ENCODE data around the gene GSAP.

The GSAP gene

GRCh38 chr7:77327067-77327931 lies 88.8 kb downstream of the GSAP start:
- peak; percentile 79 for DNase-seq

GRCh38 chr7:77326131-77326530 lies 90.0 kb downstream of the GSAP start:
- no peak for DNase-seq

- DNase-seq, result peak; percentile 13
Measured at GRCh38 chr7:77321300-77321699, 94.8 kb downstream of the GSAP start.

GRCh38 chr7:77320714-77321113 lies 95.4 kb downstream of the GSAP start:
- DNase-seq, result no peak

GRCh38 chr7:77320137-77320536 lies 96.0 kb downstream of the GSAP start:
- DNase-seq, result peak; percentile 14

GRCh38 chr7:77318019-77318418 lies 98.1 kb downstream of the GSAP start:
- no peak for DNase-seq

- DNase-seq, result no peak
Measured at GRCh38 chr7:77316219-77316978, 99.8 kb downstream of the GSAP start.

- DNase-seq, result no peak
Measured at GRCh38 chr7:77315182-77315591, 101.0 kb downstream of the GSAP start.

- no peak for DNase-seq
Measured at GRCh38 chr7:77313876-77314480, 102.2 kb downstream of the GSAP start.

- DNase-seq, result no peak
Measured at GRCh38 chr7:77313085-77313484, 103.1 kb downstream of the GSAP start.

- DNase-seq, result no peak
Measured at GRCh38 chr7:77310982-77311381, 105.2 kb downstream of the GSAP start.

GRCh38 chr7:77309714-77310220 lies 106.4 kb downstream of the GSAP start:
- no peak for DNase-seq

GRCh38 chr7:77308792-77309191 lies 107.4 kb downstream of the GSAP start:
- no peak for DNase-seq

GRCh38 chr7:77306231-77307067 lies 109.7 kb downstream of the GSAP start:
- no peak for DNase-seq

- DNase-seq, result no peak
Measured at GRCh38 chr7:77295549-77295948, 120.6 kb downstream of the GSAP start.

GRCh38 chr7:77293046-77293445 lies 123.1 kb downstream of the GSAP start:
- no peak for DNase-seq

- DNase-seq, result no peak
Measured at GRCh38 chr7:77290425-77290824, 125.7 kb downstream of the GSAP start.

GRCh38 chr7:77289387-77289786 lies 126.8 kb downstream of the GSAP start:
- no peak for DNase-seq

GRCh38 chr7:77288676-77289320 lies 127.4 kb downstream of the GSAP start:
- no peak for DNase-seq

GRCh38 chr7:77284616-77285015 lies 131.5 kb downstream of the GSAP start:
- no peak for DNase-seq

- no peak for DNase-seq
Measured at GRCh38 chr7:77284005-77284404, 132.1 kb downstream of the GSAP start.

- no peak for DNase-seq
Measured at GRCh38 chr7:77282897-77283296, 133.3 kb downstream of the GSAP start.
